Hematopoietic multipotent progenitor cell treated with erythropoietin and hydrocortisone succinate and interleukin-3 and kit ligand, for 15 days (in vitro differentiated cells): Measurements from ENCODE around the gene POLR3K.
"Not testable (repeated sequence)": the region's sequence is repeated elsewhere in the genome, so short reads cannot be mapped to it uniquely, and the experiment has no call there.

Experiments used
- DNase-seq: peaks from one replicate; pipeline ENCODE4 v3.0.0-alpha.2; 2015; ENCODE audit warnings: low spot score

Gene POLR3K

DNA sequence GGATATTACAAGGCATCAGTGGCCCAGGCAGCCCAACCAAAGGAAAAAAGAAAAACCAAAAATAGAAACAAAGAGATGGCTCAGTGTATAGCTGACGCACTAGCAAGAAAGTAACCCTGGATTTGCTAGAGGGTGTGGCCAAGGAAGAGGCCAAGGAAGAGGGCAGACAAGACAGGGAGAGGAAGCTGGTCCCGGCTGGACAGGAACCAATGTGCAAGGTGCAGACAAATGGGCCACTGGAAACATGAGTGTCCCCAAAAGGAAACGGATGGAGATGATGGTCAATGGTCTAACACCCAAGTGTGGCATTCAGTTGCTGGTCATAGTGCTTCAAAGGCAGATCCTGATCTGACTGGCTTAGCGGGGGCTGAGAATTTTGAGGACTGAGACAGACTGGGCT is 10.7 kb downstream of the POLR3K start:
- DNase-seq, result no peak

DNA sequence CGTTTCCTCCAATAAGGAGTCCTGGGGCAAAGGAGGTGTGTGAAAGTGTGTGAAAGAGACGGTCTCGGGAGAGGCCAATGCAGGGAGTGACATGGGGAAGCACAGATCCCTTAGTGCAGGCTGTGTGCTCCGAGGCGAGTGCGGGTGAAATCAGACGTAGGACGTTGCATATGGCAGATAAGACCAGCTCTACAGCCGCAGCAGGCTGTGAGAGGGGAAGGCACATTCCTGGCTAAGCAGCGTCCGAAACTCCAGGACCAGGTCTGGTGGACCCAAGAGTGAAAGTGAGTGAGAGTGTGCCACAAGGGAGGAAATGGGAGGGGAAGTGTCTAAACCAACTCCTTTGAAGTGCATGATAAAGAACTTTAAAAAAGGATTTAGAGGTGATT is 11.3 kb downstream of the POLR3K start:
- DNase-seq, result no peak

DNA sequence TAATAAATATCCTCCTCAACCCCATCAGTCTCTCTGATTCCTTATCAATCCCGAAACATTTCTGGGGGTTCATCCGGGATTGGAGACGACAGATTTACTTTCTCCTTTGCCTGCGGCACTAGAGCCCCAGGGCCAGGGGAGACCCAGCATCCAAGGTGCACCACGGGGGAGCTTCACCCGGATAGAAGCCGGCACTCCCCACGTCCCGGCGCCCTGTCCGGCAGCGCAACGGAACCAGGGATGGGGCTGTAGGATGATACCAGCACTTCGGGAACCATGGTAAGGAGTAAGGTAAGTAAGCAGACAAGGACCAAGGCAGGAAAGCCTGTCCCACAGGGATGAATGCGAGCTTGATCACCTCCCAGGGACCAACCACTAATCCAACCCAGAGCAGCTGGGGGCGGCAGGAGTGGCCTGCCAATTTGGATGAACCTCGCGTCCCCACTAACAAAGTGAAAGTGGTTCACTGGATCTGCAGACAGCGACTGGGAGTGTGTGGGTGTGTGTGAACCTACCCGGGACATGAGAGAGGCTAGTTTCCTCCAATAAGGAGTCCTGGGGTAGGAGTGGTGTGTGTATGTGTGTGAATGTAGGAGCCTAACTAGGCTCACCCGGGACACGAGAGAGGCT is 11.9 kb downstream of the POLR3K start:
- no peak for DNase-seq

DNA sequence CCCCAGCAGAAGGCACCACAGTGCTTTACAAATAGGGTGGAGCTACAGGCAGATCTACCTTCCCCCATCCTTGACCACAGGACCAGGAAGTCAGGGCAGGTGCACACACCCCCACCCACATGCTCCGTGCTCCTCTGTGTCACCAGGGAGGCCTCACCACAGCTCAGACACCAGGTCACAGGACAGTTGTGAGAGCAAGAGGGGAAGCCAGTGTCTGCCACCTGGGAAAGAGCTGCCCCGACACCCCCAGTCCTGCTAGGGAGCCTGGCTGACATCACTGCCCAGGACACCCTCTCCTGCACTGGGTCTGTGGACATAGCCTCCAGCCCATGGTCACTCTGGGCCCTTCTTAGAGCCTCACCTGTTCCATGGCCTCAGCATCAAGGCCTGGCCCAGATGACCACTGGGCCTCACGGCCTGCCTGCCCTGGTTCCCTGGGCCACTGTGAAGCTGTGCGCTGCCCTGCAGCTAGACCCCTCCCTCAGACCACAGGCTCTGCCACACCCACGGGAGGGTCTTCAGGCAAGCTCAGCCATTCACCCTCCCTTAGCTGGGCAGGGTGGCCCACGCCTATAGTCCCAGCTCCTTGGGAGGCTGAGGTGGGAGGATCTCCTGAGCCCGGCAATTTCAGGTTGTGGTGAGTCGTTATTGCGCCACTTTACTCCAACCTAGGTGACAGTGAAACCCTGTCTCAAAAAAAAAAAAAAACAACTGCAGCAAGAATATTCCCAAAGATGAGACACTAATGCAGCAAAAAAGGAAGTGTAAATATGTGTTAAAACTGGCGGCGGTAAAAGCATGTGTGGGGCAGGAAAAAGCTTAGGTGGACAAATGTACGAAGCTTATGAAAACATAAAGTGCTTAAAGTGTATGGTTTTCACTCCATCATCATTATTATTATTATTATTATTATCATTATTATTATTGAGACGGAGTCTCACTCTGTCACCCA is 14.2 kb downstream of the POLR3K start:
- no peak for DNase-seq

DNA sequence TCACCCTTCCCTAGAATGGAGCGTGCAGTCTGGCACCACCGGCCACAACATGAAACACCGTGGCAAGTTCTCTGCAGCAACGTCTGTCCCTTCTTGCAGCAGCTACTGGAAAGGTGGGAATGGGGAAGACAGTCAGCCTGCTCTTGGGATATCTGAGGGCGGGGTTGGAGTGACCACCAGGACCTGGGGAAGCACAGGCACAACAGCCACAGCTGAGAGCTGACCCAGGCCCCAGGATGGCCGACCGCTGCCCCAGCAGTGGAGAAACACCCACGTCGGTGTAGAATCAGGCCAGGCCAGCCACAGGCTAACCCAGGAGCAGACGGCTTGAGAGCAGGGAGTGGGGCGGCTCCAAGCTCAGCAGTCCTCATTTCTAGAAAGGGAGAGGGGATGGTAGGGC is 15.2 kb downstream of the POLR3K start:
- DNase-seq, result not testable (repeated sequence)

DNA sequence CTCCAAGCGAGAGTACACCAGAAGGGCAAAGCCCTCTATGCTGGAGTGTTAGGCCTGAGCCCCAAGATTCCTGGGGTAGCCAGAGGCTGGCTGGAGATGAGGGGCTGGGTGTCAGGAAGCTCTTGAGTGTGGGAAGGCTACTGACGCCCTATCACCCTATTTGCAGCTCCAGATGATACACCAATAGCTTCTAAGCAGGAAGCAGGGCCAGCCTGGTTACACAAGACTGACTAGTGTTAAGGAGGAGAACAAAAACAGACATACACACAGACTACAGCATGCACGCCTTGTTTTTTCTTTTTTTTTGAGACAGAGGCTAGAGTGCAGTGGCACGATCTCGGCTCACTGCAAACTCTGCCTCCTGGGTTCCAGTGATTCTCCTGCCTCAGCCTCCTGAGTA is 15.9 kb downstream of the POLR3K start:
- no peak for DNase-seq

DNA sequence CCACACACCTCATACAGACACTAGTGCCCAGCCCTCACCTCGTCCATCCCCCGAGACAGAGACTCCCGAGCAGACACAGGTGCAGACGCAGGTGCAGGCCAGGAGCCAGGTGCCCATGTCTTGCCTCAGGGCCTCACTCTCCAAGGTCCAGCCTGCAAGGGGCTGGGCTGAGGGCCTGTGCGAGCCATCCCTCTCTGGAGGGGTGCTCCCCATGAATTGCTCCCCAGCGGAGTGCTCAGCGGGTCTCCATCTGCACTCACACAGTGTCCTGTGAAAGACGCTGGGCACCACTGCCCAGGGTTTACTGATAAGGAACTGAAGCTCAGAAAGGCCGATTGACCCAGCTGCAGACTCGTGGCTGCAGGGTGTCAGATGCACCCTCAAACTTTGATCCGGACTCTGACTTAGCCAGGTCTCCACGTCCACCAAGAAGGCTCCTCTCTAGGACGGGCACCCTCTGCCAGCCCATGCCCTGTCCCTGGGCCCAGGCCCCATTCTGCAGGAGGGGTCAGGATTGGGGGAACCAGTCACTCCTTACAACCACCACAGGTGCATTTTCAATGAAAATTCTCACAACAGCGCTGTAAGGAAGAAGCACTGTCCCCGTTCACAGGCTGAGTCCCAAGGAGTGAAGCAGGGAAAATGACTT is 16.9 kb downstream of the POLR3K start:
- DNase-seq, result no peak

DNA sequence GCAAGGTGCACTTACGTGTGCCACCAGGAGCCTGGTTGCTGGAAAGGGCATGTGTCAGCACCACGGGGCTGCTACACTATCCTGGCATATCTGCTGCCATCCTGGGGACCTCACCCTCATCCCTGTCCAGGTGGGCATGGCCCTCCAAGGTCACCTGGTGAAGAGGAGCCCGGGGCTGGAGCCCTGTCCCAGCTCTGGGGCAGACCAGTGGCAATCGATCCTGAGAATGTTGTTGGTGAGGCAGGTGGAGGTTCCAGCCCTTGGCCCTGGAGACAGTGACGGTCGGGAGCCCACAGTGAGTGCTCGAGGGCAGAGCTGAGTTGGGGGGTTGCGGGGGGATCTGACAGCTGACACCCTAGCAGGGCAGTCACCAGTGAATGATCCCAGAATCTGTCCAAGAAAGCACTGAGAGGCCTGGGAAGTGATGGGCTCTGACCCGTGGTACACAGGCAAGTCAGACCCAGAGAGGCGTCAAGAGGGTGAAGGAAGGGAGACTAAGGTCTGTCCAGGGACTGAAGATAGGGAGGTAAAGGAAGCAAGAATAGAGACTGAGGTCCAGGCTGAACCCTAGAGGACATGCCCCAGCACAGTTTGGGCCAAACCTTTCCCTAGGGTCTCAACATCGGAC is 17.6 kb downstream of the POLR3K start:
- no peak for DNase-seq

DNA sequence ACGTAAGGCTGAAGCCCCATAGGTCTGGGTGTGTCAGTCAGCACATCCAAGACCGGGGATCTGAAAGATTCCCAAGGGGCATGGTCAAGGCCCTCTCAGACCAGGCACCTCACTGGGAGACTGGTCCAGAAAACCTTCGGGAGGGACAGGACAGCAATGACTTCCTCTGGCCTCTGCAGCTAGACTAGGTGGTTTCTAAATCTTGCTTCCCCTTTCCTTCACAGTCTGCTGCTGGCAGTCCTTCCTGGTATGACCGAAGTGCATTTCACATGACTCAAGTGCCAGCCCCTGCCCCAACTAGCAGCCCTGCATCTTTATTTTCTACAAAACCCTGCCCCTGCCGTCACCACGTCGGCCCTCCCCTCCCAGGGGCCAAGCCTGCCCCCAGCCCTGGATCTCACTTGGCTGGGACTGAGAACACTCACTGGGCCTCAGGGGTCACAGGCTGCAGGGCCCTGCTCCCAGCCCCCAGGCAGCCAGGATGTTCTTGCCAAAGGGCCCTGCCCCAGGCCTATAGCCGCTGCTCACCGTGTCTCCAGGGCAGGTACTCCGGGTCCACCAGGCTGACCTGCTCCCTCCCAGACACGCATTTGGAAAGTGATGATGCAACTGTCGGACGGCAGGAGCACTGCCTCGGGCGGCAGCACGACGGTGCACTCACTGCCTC is 18.3 kb downstream of the POLR3K start:
- no peak for DNase-seq

DNA sequence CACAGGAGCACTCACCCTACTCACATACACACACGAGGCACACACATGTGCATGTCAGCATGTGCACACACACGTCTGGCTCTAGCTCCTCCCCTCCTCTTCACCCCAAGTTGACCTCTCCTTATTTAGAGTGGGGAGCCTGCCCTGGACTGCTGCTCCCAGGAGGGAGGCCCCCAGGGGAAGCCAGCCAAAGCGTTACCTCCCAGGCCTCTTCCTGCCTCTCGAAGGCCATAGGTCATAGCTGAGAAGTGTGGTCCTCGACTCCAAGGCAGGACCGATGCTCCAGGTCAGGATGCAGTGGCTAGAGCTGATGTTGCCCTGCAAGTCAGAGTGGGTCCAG is 18.8 kb downstream of the POLR3K start:
- DNase-seq, result no peak

DNA sequence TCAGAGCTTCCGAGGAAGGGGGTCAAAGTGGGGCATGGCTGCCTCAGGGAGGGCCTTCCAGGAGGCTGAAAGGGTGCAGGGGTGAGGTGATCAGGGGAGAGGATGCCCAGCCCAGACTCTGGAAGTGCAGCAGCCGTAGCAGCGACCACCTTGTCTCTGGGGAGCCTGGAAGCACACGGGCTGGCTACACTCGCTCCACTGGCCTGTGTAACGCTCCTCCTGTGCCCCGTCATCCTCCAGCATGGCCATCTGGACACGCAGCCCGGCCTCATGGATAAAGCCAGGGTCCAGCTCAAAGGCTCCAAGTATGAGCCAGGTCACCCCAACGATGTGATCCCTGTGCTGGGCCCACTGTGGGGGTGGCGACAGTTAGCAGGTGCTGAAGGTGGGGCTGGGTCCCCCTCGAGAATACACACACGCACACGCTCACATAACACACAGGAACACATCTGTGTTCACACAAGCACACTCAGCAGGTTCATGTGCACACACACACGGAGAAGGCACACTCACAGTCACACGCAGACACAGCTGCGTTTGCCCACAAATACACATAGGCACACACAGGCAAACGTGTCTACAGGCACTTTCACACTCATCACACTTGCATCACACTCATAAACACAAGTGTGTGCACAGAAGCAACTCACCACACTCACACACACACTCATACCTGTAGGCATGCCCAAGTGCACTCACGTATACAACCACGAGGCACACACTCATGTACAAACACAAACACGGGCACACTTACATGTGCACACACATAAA is 19.3 kb downstream of the POLR3K start:
- DNase-seq, result no peak

DNA sequence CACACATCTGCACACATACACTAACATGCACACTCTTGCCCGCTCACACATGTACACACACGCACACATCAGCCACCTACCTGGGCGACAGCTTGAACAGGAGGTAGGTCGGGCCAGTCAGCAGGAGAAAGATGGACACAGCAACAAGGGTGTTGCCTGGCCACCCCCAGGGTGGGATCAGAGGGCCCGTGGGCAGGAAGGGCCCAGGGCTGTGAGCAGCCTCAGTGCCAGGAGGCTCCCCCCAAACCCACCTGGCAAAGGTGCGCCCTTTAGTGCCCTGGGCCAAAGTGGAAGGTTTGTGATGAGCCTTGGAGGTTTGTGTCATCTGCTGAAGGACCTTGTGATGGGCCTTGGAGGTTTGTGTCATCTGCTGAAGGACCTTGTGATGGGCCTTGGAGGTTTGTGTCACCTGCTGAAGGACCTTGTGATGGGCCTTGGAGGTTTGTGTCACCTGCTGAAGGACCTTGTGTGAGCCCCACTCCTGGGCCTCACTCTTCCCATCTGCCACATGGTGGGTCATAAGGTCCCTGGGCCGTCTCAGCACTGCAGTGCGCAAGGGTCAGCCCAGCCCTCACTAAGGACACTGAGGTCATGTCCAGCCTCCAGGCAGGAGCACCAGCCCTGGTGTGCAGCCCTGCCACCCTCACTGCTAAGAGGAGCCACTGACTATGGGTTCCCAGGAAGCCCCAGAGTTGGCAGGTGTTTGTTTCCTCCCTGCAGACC is 20.1 kb downstream of the POLR3K start:
- not testable (repeated sequence) for DNase-seq

DNA sequence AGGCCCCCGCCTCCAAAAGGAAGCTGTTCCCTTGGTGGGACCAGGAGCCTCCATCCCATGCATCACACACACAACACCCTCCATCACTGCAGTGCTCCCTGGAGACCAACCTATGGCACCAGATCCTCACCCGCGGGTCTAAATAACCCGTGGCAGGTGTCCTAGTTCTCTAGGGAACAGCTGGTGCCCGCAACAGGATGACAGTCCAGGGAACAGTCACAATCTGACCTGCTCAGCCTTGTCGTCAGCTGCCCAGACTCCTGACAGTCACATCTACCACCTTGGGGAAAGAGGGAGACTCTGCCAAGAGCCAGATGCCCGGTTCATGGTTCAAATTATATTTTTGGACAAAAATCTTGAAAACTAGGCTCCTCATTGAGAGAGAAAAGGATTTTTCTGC is 22.8 kb downstream of the POLR3K start:
- DNase-seq, result not testable (repeated sequence)

DNA sequence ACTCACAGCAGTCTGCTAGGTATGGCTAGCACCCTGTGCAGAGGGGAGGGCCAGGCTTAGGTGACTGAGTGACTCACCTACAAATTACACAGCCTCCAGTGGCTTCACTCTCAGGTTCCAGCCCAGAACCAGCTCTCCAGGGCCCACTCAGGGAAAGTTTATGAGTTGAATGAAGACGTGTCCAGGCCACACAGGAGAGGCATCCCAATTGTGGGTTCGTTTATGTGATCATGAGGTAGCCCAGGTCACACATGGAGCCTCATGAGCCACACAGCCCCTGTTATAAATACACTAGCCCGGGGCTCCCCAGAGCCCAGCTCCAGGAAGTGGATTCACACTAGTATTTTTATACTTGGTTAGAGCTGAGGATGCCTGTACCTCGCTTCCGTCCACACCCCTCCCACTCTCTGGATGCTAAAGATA is 27.5 kb downstream of the POLR3K start:
- not testable (repeated sequence) for DNase-seq

DNA sequence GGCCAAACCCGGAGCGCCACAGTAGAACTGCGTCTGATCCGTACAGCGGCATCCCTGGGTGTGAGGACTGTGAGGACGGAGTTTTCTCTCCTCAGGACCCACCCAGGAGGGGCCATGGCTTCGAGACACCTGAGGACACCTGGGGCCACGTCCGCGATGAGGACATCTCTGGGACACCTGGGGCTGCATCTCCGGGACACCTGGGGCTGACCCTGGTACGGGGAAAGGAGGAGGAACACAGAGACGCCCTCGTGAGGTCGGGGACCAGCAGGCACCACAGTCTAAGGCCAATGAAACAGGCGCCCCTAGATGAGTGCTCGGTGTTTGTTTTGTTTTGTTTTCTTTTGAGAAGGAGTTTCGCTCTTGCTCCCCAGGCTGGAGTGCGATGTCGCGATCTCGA is 29.3 kb downstream of the POLR3K start:
- DNase-seq, result not testable (repeated sequence)

DNA sequence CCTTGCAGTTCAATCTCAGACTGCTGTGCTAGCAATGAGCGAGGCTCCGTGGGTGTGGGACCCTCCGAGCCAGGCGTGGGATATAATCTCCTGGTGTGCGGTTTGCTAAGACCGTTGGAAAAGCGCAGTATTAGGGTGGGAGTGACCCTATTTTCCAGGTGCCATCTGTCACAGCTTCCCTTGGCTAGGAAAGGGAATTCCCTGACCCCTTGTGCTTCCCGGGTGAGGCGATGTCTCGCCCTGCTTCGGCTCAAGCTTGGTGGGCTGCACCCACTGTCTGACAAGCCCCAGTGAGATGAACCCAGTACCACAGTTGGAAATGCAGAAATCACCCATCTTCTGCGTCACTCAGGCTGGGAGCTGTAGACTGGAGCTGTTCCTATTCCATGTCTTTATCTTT is 32.5 kb downstream of the POLR3K start:
- DNase-seq, result not testable (repeated sequence)

DNA sequence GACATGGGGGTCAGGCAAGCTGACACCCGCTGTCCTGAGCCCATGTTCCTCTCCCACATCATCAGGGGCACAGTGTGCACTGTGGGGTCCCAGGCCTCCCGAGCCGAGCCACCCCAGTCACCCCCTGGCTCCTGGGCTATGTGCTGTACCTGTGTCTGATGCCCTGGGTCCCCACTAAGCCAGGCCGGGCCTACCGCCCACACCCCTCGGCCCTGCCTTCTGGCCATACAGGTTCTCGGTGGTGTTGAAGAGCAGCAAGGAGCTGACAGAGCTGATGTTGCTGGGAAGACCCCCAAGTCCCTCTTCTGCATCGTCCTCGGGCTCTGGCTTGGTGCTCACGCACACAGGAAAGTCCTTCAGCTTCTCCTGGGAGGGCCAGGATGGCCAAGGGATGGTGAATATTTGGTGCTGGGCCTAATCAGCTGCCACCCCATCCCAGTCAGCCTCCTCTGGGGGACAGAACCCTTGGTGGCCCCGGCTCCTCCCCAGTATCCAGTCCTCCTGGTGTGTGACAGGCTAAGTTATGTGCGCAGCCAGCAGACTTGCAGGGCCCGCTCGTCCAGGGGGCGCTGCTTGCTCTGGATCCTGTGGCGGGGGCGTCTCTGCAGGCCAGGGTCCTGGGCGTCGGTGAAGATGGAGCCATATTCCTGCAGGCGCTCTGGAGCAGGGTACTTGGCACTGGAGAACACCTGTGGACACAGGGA is 36.2 kb downstream of the POLR3K start:
- not testable (repeated sequence) for DNase-seq

DNA sequence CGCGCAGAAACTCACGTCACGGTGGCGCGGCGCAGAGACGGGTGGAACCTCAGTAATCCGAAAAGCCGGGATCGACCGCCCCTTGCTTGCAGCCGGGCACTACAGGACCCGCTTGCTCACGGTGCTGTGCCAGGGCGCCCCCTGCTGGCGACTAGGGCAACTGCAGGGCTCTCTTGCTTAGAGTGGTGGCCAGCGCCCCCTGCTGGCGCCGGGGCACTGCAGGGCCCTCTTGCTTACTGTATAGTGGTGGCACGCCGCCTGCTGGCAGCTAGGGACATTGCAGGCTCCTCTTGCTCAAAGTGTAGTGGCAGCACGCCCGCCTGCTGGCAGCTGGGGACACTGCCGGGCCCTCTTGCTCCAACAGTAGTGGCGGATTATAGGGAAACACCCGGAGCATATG is 42.6 kb downstream of the POLR3K start:
- DNase-seq, result not testable (repeated sequence)

DNA sequence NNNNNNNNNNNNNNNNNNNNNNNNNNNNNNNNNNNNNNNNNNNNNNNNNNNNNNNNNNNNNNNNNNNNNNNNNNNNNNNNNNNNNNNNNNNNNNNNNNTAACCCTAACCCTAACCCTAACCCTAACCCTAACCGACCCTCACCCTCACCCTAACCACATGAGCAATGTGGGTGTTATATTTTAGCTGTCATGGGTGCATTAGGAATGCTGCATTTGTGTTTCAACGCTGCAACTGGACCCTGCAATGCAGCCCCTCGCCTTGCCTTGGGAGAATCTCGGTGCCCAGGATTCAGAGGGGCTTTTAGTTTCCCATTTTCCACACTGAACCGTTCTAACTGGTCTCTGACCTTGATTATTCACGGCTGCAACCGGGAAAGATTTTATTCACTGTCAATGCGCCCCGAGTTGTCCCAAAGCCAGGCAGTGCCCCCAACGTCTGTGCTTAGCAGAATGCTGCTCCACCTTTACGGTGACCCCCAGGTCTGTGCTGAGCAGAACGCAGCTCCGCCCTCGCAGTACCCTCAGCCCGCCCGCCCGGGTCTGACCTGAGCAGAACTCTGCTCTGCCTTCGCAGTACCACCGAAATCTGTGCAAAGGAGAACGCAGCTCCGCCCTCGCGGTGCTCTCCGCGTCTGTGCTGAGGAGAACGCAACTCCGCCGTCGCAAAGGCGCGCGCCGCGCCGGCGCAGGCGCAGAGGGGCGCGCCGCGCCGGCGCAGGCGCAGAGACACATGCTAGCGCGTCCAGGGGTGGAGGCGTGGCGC is 43.3 kb downstream of the POLR3K start:
- DNase-seq, result no peak
